ENCODE data around the gene PRSS53. TPM values are rescaled to one million over a fixed set of nuclear protein-coding genes. Genes with fewer than 3 reads are reported as not detected.

The PRSS53 gene
- total and polyA plus RNA-seq, 4 donors: 0.51 to 14.5 (median 3.0) TPM

- TF ChIP-seq, protein P1, sequence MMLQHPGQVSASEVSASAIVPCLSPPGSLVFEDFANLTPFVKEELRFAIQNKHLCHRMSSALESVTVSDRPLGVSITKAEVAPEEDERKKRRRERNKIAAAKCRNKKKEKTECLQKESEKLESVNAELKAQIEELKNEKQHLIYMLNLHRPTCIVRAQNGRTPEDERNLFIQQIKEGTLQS (IDR thresholded peaks at IDR 0.05): no peak
Measured at GRCh38 chr16:31117384-31118222, 28.9 kb upstream of the PRSS53 start, which contains the start of gene KAT8 (continued).

- H3K27me3 ChIP-seq (ENCODE audit: control insufficient read depth in 4 of 4, insufficient read depth in 4 of 4, low read length in 3 of 4): no peaks in the 10 kb centered on the region
- no peak for TF ChIP-seq YY1 (IDR thresholded peaks at IDR 0.05)
- no peak for TF ChIP-seq SP1 (IDR thresholded peaks at IDR 0.05)
- TF ChIP-seq TAF1 (conservative IDR thresholded peaks at IDR 0.05): no peak
- TF ChIP-seq HNF4G (IDR thresholded peaks at IDR 0.05): no peak
- no peak for TF ChIP-seq NR2F2 (IDR thresholded peaks at IDR 0.05)
- TF ChIP-seq RAD21 (IDR thresholded peaks at IDR 0.05): no peak
- TF ChIP-seq CTCF (IDR thresholded peaks at IDR 0.05; ENCODE audit: low read depth, low read length, missing input control): no peak
- no peak for TF ChIP-seq FOXA1 (IDR thresholded peaks at IDR 0.05)
- TF ChIP-seq, protein P2, sequence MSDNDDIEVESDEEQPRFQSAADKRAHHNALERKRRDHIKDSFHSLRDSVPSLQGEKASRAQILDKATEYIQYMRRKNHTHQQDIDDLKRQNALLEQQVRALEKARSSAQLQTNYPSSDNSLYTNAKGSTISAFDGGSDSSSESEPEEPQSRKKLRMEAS (IDR thresholded peaks at IDR 0.05): no peak
- TF ChIP-seq, protein P1 (IDR thresholded peaks at IDR 0.05): no peak
- TF ChIP-seq, protein P3, sequence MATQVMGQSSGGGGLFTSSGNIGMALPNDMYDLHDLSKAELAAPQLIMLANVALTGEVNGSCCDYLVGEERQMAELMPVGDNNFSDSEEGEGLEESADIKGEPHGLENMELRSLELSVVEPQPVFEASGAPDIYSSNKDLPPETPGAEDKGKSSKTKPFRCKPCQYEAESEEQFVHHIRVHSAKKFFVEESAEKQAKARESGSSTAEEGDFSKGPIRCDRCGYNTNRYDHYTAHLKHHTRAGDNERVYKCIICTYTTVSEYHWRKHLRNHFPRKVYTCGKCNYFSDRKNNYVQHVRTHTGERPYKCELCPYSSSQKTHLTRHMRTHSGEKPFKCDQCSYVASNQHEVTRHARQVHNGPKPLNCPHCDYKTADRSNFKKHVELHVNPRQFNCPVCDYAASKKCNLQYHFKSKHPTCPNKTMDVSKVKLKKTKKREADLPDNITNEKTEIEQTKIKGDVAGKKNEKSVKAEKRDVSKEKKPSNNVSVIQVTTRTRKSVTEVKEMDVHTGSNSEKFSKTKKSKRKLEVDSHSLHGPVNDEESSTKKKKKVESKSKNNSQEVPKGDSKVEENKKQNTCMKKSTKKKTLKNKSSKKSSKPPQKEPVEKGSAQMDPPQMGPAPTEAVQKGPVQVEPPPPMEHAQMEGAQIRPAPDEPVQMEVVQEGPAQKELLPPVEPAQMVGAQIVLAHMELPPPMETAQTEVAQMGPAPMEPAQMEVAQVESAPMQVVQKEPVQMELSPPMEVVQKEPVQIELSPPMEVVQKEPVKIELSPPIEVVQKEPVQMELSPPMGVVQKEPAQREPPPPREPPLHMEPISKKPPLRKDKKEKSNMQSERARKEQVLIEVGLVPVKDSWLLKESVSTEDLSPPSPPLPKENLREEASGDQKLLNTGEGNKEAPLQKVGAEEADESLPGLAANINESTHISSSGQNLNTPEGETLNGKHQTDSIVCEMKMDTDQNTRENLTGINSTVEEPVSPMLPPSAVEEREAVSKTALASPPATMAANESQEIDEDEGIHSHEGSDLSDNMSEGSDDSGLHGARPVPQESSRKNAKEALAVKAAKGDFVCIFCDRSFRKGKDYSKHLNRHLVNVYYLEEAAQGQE (IDR thresholded peaks at IDR 0.05): no peak
- TF ChIP-seq HNF4A (conservative IDR thresholded peaks at IDR 0.05): no peak
- TF ChIP-seq FOXA2 (IDR thresholded peaks at IDR 0.05): no peak
- TF ChIP-seq JUND (IDR thresholded peaks at IDR 0.05): no peak
- TF ChIP-seq RXRA (IDR thresholded peaks at IDR 0.05): no peak
- no peak for TF ChIP-seq EGR1 (IDR thresholded peaks at IDR 0.05; ENCODE audit: low read depth in 2 of 2)
- TF ChIP-seq ZBTB33 (IDR thresholded peaks at IDR 0.05): no peak
- TF ChIP-seq GABPA (IDR thresholded peaks at IDR 0.05 in 1 of 2, conservative IDR thresholded peaks at IDR 0.05 in 1 of 2): no peak
- no peak overlapping the region for H3K4me3 ChIP-seq (ENCODE audit: low read depth in 1 of 3, low read length in 3 of 3)
- no peak overlapping the region for H3K9ac ChIP-seq (ENCODE audit: low read depth in 1 of 2, low read length in 2 of 2)
- H3K9me3 ChIP-seq (ENCODE audit: control insufficient read depth in 4 of 4, low read length in 3 of 4): no peaks in the 10 kb centered on the region
- H3K27ac ChIP-seq (ENCODE audit: low read depth in 1 of 2, low read length in 2 of 2): peak overlapping the region; percentile 67 to 84
- H3K4me1 ChIP-seq (ENCODE audit: control insufficient read depth in 4 of 4, insufficient read depth in 4 of 4, low read length in 3 of 4): peaks cover 29 to 64% (median 45%) of the 10 kb centered on the region in 4 donors
- peaks cover 0 to 10% (median 6%) of the 10 kb centered on the region in 4 donors for H3K36me3 ChIP-seq (ENCODE audit: control insufficient read depth in 4 of 4, insufficient read depth in 3 of 4, low read depth in 1 of 4, low read length in 3 of 4)
- WGBS: 60% methylated on average over 8 of the region's 8 CpGs
- DNase-seq (ENCODE audit: low spot score): no peak
Measured at GRCh38 chr16:31114468-31114867, 25.7 kb upstream of the PRSS53 start.

All from liver (tissue), 9 donors.